NCI-H146 treated with DMSO at 0.1 percent for 48 hours (cell line): ENCODE results near the gene TLE2.
"Not testable (repeated sequence)": the region's sequence is repeated elsewhere in the genome, so short reads cannot be mapped to it uniquely, and the experiment has no call there.

Experiments used
- DNase-seq: peaks from one replicate; lab custom pipeline; 2025; ENCODE audit not compliant: unreplicated experiment; lab: John Stamatoyannopoulos, UW

Gene TLE2

DNA sequence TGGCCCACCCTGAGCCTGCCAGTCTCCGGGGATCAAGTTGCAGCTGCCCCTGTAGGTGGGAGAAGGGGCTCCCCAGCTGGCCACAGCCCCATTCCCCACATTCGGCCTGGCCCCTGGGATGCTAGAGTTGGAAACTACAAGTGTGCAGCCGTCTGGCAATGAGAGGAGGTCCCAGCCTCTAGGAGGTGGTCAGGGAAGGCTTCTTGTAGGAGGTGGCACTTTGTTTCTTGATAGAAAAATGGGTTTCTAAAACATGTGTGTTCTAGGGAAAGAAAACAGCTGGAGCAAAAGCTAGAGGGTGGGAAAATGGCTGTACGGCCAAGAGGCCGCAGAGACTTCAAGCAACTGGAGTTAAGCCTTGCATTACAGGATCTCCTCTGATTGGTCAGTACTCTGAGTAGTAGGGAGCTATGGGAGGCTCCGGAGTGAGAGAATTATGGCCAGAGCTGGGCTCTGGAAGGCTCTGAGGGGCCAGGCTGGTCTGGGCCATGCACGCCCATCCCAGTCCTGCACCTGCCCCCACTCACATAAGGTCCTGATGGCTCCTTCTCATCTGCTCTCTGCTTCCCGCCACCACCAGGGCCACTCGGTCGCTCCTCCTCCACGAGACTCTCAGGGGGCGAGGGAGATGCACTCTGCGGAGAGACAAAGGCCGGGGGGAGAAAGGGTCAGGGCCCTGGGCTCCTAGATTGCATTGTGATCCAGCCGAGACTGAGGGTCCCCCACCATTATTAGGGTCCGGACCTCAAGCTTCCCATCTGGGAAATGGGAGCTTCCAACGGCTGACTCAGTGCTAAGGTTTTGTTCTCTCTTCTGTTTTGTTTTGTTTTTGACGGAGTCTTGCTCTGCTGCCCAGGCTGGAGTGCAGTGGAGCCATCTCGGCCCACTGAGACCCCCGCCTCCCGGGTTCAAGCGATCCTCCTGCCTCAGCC, 13.7 kb downstream of the TLE2 start:
- no peak for DNase-seq

DNA sequence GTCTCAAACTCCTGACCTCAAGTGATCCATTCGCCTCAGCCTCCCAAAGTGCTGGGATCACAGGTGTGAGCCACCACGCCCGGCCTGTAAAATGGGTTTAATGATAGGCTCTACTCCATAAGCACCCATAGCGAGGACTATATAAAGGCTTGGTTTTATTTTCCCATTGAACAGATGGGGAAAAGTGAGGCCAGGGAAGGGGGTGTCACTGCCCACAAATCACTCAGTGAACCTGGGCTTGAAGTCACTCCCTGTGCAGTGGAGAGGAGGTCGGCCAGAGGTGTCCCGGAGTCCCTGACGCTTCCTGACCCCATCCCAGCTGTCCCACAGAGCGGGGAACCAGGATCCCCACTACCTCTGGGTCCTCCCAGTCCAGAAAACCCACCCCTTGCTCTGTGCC, 14.9 kb downstream of the TLE2 start:
- DNase-seq = no peak

DNA sequence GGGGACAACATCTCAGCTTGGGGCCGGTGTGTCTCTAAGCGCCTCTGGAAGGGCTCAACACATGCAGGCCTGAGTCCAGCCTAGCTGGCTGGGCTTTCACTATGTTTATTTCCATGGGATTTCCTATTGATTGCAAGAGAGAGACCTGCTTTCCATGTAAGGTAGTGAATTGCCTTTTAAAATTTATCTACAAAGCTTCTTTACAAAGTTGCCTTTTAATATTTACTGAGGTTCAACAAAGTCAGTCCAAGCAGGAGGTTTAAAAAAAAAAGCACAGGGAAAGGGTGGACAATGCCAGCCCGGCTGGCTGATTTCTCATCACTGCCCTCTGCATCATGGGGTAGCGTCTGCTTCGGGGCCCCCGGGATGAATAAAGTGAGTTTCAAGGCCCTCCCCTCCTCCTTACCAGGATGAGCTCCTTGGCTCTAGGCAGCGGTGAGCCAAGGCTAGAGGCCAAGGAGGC, 15.8 kb downstream of the TLE2 start:
- no peak for DNase-seq

DNA sequence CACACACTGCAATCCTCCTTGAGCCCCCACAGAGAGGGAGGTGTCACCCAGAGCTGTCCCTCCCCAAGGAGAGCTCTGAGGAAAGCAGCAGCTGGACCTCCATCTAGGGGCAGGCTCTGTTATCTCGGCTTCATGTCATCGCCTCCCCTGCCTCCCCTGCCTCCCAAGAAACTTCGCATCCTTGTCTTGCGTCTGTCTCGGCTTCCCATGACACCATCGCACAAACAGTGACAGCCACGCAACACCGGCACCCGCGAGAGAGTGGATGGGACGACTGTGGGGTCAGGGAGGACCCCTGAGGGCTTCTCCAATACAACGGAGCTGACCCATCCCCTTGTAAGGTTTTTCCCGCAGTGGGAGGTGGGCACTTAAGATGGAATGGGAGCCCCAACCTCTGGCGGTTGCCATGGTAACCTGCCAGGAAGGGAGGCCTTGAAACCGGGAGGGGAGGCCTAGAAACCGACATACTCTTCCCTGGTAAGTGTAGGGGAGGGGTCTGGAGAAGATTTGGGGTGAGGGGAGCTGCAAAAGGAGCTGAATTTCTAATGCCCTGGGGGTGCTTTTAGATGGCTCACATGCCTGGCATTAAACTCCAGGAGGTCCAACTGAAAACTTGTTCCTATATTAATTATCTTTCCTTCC, 16.3 kb downstream of the TLE2 start:
- no peak for DNase-seq

GRCh38 chr19:3012059-3012458, 17.0 kb downstream of the TLE2 start:
- DNase-seq = not testable (repeated sequence)

DNA sequence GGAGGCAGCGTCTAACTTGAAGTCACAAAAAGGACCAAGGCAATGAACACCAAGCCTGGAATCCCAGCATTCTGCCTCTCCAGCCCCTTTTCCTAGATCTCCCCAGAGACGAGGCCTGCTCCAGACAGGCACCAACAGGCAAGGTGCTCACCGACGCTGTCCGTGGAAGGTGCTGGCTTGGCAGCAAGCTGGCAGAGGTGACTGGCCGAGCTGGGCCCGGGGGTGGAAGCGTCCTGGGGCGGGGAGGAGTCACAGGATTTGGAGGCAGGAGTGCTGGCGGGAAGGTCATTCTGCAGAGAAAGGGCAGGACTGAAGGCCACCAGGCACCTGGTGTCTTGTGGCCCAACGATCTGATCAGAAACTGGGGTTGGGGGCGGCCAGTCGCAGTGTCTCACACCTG, 18.2 kb downstream of the TLE2 start:
- no peak for DNase-seq

DNA sequence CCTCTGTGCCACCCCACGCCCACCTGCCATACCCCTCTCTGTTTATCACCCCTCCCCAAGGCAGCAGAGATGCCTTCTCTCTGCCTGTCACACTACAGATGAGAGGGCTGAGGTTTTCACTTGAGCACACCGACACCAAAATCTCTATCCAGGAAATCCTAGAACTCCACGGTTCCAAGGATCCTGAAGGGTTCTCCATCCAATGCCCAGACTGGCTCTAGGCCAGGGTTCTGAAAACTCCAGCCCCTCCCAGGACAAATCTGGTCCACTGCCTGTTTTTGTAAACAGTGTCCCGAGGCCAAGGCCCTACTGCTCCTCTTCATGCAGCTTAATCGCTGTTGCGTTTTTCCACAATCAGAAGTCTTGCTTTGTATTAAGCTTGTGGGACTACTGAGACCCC, 20.1 kb downstream of the TLE2 start:
- DNase-seq = no peak

DNA sequence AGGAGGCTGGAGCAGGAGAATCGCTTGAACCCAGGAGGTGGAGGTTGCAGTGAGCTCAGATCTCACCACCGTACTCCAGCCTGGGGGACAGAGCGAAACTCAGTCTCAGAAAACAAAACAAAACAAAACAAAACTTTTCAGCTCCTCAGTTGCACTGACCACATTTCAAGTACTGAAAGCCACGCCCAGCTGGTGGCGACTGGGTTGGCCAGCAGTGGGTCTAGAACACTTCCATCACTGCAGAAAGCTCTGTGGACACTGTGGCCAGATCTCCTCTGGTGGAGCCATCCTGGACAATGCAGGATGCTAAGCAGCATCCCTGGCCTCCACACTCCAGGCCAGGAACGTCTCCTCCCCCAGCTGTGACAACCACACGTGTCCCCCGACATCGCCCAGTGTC, 21.1 kb downstream of the TLE2 start:
- no peak for DNase-seq

GRCh38 chr19:3006075-3006767, 22.9 kb downstream of the TLE2 start:
- DNase-seq = no peak

DNA sequence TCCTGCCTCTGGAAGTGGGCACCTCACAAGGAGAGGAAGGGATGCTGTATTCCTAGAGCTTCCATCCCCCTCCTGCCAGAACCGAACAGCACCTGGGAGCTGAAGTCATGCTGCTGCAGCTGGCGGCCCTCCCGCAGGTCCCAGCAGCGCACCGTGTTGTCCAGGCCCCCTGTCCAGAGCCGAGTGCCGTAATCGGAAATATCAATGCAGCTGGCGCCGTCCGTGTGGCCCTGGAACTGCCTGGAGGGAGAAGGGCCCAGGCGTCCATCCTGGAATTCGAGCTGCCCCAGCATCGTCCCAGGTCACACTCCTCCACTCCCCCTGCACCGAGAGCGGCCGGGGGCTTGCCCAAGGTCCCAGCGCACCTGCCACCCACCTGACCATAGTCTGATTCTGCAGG, 23.7 kb downstream of the TLE2 start:
- DNase-seq = no peak

DNA sequence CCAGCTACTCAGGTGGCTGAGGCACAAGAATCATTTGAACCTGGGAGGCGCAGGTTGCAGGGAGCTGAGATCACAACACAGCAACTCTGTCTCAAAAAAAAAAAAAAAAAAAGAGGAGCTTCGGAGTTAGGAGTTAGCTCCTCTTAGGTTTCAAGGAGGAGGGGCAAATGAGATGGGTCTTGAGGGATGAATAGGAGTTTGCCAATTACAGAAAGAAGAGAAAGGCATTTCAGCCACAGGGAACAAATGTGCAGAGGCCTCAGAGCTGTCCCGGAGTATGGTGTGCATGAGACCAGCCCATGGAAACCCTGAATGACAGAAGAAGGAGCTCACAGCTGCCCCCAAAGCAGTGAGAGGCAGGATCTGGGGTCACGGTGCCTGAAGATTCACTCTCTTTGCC, 24.6 kb downstream of the TLE2 start:
- DNase-seq = no peak

DNA sequence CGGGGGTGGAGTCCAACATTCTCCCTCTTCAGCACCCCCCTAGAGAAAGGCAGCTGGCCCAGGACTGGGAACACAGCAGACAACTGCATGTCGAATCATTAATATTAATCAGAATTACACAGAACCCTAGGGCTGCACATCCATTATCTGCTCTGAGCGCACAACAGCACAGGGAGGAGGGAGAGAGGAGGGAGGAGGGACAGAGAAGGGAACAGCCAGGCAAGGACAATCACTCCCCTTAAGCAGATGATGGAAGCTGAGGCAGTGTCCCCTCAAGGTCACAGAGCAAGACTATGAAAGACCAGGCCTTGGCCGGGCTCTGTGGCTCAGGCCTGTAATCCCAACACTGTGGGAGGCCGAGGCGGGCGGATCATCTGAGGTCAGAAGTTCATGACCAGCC, 26.0 kb downstream of the TLE2 start:
- no peak for DNase-seq

DNA sequence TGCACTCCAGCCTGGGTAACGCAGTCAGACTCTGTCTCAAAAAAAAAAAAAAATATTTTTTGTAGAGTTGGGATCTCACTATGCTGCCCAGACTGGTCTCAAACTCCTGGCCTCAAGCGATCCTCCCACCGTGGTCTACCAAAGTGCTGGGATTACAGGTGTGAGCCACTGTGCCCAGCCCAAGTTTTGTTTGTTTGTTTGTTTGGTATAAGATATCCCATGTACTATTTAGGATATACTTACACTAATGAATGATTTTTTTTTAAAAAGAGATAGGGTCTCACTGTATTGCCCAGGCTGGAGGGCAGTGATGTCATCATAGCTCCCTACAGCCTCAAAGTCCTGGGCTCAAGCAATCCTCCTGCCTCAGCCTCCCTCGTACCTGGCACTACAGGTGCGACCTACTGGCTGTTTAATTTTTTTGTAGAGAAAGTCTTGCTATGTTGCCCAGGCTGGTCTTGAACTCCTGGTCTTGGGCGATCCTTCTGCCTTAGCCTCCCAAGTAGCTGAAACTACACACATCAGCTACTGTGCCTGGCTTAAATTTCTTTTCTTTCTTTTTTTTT, 27.8 kb downstream of the TLE2 start:
- no peak for DNase-seq

DNA sequence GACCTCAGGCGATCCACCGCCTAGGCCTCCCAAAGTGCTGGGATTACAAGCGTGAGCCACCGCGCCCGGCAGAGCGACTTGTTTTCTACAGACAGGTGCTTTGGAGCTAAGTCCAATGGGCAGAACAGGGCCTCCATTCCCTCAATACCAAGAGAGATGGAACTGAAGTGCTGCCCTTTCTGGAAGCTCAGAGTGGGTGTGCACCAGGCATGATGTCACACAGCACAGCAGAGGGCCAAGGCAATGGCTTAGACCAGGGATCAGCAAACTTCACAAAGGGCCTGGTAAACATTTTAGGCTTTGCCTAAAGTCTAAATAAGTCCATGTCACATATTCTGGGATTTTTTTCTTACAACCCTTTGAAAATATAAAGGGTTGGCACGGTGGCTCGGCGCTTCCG, 30.4 kb downstream of the TLE2 start:
- DNase-seq = no peak

GRCh38 chr19:2997720-2998119, 31.4 kb downstream of the TLE2 start:
- DNase-seq = no peak

- DNase-seq = no peak
Observed at GRCh38 chr19:2994588-2995131, 34.4 kb downstream of the TLE2 start.

- DNase-seq = no peak
Observed at GRCh38 chr19:2993579-2993978, 35.5 kb downstream of the TLE2 start.

DNA sequence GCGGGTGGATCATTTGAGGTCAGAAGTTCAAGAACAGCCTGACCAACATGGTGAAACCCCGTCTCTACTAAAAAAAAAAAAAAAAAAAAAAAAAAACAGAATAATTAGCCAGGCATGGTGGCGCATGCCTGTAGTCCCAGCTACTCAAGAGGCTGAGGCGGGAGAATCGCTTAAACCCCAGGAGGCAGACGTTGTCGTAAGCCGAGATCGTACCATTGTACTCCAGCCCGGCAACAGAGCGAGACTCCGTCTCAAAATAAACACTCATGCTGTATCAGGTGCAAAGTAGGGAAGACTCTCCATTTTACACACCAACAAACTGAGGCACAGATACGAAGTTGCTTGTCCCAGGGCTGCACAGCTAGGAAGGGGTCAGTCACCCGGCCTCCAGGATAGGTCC, 36.1 kb downstream of the TLE2 start:
- no peak for DNase-seq

DNA sequence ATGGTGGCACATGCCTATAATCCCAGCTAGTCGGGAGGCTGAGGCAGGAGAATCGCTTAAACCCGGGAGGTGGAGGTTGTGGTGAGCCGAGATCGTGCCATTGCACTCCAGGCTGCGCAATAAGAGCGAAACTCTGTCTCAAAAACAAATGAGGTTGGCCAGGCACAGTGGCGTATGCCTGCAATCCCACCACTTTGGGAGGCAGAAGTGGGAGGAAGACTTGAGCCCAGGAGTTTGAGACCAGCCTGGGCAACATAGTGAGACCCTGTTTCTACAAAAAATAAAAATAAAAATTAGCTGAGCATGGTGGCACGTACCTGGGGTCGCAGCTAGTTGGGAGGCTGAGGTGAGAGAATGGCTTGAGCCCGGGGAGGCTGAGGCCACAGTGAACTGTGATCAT, 36.7 kb downstream of the TLE2 start:
- DNase-seq = not testable (repeated sequence)

DNA sequence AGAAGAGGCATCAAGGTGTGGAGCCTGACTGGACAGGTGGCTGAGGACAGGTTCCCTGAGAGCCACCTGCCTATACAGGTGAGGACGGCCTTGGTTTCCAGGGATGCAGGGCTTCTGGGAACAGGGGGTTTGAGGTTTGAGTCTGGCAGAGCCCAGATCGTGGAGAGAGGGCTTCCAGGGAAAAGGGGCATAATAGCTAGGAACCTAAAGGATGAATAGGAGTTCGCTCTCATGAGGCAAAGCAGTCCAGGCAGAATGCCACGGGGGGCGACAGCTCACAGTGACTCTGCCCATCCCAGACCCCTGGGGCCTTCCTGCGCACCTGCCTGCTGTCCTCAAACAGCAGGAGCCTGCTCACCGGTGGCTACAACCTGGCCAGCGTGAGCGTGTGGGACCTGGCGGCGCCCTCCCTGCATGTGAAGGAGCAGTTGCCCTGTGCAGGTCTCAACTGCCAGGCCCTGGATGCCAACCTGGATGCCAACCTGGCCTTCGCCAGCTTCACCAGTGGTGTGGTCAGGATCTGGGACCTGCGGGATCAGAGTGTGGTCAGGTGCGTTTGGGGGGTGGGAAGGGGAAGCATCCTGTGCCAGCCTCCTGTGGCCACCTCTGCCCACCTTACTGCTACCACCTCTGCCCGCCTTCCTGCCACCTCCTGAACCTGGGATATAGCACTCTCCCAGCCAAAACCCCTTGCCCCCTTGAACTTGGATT, 39.7 kb downstream of the TLE2 start:
- no peak for DNase-seq

- no peak for DNase-seq
Observed at GRCh38 chr19:2988568-2988967, 40.5 kb downstream of the TLE2 start.
